Measurements from ENCODE around the gene TEX22.

DNA sequence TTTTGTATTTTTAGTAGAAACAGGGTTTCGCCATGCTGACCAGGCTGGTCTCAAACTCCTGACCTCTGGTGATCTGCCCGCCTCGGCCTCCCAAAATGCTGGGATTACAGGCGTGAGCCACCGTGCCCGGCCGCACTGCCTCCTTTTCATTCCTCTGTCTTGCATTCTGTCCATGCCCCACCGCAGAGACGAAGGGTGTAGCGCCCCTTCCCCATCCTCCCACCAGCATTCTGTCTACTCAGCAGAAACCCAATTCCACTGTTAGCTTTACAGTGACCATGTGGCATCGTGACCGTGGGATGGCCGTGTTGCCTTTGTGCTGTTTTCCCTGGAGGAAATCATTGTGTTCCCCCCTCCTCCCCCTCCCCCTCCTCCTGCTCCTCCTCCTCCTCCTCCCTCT is 10.3 kb downstream of the TEX22 start:
- TF ChIP-seq POLR2AphosphoS5 (IDR thresholded peaks at IDR 0.05; ENCODE audit: low read depth) (no peak), CREB1 (CRISPR knock-in tag; IDR thresholded peaks at IDR 0.05; ENCODE audit: low read depth) (no peak), EZH2 (IDR thresholded peaks at IDR 0.05; ENCODE audit: low read depth, unreplicated experiment) (no peak)
- TF ChIP-seq, protein P1, sequence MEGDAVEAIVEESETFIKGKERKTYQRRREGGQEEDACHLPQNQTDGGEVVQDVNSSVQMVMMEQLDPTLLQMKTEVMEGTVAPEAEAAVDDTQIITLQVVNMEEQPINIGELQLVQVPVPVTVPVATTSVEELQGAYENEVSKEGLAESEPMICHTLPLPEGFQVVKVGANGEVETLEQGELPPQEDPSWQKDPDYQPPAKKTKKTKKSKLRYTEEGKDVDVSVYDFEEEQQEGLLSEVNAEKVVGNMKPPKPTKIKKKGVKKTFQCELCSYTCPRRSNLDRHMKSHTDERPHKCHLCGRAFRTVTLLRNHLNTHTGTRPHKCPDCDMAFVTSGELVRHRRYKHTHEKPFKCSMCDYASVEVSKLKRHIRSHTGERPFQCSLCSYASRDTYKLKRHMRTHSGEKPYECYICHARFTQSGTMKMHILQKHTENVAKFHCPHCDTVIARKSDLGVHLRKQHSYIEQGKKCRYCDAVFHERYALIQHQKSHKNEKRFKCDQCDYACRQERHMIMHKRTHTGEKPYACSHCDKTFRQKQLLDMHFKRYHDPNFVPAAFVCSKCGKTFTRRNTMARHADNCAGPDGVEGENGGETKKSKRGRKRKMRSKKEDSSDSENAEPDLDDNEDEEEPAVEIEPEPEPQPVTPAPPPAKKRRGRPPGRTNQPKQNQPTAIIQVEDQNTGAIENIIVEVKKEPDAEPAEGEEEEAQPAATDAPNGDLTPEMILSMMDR (conservative IDR thresholded peaks at IDR 0.05; ENCODE audit: low read depth in 2 of 2), result no peak
- TF ChIP-seq, protein P2, sequence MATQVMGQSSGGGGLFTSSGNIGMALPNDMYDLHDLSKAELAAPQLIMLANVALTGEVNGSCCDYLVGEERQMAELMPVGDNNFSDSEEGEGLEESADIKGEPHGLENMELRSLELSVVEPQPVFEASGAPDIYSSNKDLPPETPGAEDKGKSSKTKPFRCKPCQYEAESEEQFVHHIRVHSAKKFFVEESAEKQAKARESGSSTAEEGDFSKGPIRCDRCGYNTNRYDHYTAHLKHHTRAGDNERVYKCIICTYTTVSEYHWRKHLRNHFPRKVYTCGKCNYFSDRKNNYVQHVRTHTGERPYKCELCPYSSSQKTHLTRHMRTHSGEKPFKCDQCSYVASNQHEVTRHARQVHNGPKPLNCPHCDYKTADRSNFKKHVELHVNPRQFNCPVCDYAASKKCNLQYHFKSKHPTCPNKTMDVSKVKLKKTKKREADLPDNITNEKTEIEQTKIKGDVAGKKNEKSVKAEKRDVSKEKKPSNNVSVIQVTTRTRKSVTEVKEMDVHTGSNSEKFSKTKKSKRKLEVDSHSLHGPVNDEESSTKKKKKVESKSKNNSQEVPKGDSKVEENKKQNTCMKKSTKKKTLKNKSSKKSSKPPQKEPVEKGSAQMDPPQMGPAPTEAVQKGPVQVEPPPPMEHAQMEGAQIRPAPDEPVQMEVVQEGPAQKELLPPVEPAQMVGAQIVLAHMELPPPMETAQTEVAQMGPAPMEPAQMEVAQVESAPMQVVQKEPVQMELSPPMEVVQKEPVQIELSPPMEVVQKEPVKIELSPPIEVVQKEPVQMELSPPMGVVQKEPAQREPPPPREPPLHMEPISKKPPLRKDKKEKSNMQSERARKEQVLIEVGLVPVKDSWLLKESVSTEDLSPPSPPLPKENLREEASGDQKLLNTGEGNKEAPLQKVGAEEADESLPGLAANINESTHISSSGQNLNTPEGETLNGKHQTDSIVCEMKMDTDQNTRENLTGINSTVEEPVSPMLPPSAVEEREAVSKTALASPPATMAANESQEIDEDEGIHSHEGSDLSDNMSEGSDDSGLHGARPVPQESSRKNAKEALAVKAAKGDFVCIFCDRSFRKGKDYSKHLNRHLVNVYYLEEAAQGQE (IDR thresholded peaks at IDR 0.05; ENCODE audit: unreplicated experiment), result no peak
- TF ChIP-seq, protein P3, sequence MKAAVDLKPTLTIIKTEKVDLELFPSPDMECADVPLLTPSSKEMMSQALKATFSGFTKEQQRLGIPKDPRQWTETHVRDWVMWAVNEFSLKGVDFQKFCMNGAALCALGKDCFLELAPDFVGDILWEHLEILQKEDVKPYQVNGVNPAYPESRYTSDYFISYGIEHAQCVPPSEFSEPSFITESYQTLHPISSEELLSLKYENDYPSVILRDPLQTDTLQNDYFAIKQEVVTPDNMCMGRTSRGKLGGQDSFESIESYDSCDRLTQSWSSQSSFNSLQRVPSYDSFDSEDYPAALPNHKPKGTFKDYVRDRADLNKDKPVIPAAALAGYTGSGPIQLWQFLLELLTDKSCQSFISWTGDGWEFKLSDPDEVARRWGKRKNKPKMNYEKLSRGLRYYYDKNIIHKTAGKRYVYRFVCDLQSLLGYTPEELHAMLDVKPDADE (IDR thresholded peaks at IDR 0.05), result no peak
